Femur (tissue), 1 donor: ENCODE measurements around the gene ING1.
"Not testable (repeated sequence)": the region's sequence is repeated elsewhere in the genome, so short reads cannot be mapped to it uniquely, and the experiment has no call there.

Experiments
- DNase-seq: peaks from one replicate; pipeline ENCODE4 v3.0.0-alpha.2; 2017

The ING1 gene

DNA sequence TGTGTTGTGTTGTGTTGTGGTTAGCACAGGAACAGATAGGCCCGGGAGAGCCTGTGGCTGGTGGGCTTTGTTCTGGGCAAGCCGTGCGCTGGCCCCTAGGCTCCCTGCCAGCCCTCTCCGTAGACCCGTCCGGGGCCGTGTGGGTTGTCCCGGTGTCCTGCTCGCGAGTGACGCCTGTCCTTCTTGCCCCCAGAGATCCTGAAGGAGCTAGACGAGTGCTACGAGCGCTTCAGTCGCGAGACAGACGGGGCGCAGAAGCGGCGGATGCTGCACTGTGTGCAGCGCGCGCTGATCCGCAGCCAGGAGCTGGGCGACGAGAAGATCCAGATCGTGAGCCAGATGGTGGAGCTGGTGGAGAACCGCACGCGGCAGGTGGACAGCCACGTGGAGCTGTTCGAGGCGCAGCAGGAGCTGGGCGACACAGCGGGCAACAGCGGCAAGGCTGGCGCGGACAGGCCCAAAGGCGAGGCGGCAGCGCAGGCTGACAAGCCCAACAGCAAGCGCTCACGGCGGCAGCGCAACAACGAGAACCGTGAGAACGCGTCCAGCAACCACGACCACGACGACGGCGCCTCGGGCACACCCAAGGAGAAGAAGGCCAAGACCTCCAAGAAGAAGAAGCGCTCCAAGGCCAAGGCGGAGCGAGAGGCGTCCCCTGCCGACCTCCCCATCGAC lies 5.7 kb downstream of the ING1 start:
- DNase-seq, result no peak

DNA sequence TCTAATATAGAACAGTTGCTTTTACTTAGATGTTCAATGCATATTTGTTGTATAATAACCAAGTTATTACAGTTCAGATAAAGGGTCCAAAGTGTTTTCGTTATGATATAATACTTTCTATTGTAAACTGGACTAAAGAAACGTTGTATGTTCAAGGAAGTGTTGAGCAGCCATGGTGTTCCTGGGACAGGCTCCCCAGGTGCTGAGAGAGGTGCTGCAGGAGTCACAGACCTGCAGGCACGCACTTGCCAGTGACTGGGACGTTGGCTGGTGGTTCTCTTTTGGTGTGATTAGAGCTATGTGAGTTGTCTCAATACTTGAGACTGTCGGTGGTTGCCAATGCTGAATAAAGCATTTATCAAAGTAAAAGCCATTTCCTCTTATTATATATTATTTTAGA lies 9.5 kb downstream of the ING1 start:
- DNase-seq, result no peak

DNA sequence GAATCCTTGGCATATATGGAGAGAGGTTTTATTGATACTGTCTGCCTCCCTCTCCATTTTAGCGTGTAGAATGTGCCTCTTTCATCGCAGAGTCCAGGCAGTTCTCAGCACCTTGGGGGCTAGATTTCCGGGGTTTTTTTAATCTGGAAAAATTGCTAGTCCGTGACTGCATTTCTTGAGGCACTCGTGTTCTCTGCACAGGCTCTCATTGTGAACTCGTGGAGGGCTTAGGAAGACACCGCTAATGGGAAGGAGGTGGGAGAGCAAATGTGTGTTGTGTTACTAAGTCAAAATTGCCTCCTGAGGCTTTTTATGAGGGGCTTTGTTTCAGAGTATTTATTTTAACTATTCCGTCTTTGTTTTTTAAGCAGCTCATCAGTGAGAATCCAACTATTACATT lies 10.1 kb downstream of the ING1 start:
- DNase-seq, result no peak

DNA sequence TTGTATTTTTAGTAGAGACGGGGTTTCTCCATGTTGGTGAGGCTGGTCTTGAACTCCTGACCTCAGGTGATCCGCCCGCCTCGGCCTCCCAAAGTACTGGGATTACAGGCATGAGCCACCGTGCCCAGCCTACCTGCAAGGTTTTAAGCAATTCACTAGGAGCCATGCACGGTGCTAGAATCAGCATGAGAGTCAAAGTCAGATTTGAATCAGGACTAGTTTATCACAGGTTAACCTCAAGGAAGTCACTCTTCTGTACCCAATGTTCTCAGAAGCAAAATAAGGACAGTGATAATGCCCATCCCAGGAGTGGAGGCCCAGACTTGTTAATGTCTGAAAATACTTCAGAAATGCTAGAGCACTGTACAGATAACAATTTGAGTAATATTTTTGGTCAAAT lies 12.7 kb downstream of the ING1 start:
- DNase-seq, result not testable (repeated sequence)

DNA sequence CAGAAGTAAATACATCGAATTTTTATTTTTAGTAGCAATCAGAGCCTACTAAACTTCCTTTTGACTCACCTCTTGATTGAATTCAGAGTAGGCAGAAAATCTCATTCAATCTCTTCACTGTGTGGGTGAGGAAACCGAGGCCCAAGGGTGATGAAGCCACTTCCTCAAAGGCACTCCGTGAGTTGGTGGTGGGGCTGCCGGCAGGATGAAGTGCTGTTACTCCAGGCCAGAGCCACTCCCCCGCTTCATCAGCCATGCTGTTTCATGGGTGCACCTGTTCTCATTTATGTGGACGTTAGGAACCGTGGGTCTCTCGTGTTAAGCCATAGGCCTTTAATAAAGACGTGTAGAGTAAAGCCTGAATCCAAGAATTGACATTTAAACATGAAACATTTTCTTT lies 13.2 kb downstream of the ING1 start:
- no peak for DNase-seq

DNA sequence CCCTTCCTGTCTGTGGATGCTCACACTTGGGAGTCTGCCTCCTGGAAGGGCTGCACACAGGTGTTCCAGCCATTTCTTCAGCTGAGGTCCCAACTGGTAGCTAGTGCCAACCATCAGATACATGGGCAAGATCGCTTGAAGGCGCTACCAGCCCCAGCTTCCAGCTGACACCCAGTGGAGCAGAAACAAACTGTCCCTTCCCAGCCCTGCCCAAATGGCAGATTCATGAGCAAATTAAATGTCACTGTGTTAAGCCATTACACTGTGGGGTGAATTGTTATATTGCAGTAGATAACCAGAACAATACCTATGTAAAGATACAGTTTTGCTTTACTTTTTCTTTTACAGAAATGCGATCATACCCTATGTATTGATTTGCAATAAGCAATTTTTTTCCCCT lies 17.6 kb downstream of the ING1 start:
- DNase-seq, result no peak

DNA sequence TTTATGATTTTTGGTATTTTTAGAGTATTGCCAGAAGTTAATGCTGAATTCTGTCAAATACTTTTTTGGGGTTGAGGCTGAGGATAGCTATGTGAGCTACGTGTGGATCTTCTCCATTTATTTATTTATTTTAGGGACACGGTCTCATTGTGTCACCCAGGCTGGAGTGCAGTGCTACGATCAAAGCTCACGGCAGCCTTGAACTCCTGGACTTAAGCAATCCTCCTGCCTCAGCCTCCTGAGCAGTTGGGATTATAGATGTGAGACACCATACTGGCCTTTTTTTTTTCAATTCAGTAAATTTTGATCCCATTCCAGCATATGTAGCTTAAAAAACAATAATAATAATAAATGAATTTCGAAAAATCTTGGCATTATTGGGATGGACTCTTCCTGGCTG lies 21.1 kb downstream of the ING1 start:
- no peak for DNase-seq

DNA sequence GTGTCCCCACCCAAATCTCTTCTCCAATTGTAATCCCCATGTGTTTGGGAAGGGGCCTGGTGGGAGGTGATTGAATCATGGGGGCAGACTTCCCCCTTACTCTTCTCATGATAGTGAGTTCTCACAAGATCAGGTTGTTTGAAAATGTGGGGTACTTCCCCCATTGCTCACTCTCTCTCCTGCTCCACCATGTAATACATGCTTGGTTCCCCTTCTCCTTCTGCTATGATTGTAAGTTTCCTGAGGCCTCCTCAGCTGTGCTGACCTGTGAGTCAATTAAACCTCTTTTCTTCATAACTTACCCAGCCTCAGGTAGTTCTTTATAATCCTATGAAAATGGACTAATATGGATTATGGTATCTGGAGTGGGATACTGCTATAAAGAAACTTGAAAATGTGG lies 24.1 kb downstream of the ING1 start:
- DNase-seq, result no peak

DNA sequence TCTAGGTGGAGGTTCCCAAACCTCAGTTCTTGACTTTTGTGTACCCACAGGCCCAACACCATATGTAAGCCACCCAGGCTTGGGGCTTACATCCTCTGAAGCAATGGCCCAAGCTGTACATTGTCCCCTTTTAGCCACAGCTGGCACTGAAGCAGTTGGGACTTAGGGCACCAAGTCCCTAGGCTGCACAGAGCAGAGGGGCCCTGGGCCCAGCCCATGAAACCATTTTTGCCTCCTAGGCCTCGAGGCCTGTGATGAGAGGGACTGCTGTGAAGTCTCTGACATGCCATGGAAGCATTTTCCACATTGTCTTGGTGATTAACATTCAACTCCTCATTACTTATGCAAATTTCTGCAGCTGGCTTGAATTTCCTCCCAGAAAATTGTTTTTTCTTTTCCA lies 30.2 kb downstream of the ING1 start:
- no peak for DNase-seq

DNA sequence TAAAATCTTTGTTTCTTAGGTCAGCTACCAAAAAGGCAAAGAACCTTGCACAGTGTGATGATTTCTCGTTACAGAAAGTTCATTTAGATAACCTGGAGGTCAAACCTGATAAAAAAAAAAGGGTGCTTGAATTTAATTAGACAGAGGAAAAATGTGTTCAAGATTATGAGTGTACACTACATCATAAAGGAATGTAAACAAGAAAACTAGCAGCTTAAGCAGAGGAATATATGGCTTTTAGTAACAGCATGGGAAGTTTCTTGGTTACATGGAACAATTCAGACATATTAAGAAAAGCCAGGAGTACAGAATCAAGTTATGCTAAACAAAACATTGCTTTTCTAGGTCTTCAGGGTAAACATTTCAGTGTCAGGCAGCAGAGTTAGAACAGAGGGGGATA lies 32.9 kb downstream of the ING1 start:
- no peak for DNase-seq

DNA sequence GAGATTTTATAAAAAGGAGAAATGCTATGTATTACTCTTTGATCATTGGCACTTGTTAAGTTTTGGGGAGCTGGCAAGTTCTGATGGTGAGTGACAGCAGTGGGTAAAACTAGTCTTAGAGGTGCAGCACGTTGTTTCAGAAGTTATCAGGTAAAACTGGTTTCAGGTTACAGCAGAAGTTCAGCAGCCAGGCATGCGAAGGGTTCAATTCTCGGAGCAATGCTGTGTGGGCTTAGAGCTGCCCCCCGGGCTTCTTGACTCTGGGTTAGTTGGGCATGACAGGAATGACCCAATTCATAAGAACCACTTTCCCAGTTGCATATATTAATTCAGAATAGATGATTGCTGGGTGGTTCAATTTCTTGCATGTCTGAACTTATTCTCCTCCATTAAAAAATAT lies 34.8 kb downstream of the ING1 start:
- DNase-seq, result no peak

DNA sequence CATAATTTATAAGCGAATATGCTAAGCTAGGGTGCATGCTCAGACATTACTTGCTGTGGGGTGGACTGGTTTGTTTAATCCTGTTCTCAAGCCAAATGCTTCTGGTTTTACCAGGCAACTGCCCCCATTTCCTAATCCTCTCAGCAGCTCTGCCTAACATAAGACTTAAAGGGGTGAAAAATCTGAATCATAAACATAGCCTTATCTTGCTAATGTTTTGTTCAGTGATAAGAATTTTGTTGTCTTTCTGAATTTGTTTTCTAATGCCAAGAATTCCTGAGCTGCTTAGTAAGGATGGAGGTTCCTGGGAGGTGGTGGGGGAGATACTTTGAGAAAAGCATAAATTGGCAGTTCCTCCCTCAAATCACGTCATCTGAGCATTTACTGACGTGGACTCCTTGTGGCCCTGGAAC lies 42.7 kb downstream of the ING1 start:
- DNase-seq, result no peak

DNA sequence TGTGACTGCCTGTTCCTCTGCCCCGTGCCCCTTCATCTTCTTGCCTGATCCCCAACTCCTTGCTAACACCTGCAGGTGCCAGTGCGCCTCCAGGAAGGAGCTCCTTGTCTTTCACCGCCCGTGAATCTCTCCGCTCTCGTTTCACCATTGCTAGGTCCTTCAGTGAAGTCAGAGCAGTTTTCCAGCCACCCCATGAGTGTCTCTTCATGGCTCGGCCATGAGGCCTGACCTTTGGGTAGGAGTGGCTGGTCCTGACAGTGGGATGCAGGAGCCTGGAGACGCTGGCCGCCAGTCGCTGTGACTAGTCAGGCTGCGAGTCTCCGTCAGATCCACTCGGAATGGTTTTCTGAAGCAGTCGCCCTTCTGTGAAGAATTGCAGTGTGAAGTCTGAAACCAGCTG lies 43.8 kb downstream of the ING1 start:
- DNase-seq, result no peak

DNA sequence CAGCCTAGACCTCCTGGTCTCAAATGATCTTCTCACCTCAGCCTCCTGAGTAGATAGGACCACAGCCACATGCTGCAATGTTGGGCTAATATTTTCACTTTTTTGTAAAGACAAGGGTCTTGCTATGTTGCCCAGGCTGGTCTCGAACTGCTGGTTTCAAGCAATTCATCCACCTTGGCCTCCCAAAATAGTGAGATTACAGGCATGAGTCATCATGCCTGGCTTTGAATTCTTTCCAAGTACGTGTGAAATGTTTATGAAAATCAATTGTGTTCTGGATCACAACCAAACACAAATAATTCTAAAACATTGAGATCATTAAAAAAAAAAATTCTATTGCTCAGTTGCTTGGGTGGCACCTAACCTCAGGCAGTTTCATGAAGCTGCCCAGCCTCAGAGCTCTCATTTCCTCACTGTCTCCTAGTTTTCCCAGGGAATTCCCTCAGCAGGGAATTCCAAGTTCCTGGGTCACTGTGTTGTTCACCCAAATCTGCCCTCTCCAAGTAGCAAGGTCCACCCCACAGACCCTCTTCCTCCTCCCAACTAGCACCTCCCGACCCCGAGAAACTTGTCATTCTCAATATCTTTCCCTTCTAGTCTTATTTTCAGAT lies 44.8 kb downstream of the ING1 start:
- DNase-seq, result no peak

DNA sequence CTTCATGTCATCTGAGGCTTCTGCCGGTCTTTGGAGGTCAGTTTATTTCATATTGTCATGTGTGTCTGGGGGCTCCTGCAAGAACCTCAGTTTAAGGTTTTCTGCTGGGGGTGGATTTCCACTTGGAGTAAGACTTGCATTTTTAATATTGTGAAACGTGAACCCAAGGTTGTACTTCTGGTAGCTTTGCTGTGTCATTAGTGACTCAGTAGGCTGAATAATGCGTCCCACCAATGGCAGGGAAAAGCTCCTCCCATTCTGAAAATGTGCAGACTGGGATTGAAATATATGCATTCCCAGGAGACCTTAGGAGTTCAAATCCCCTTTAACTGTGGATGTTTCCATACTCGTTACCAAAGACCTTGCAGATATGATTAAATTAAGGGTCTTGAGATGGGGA lies 46.2 kb downstream of the ING1 start:
- DNase-seq, result no peak

DNA sequence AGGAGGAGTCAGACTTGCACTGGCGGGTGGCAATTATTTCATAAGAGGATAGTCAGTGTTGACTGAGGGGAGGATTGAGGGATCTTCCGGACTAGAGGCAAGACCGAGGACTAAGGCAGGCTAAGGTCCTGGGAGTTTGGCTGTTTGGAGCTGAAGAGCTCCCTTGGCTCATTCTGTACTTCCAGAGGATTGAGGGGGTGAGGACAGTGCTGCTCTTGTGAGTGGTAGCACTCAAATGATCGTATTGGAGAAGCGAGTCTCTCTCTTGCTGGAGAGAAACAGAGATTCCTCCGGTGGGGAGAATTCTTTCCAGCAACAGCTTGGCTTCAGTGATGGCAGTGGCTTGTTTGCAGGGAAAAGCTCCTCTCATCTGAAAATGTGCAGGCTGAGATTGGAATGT lies 47.1 kb downstream of the ING1 start:
- DNase-seq, result no peak

DNA sequence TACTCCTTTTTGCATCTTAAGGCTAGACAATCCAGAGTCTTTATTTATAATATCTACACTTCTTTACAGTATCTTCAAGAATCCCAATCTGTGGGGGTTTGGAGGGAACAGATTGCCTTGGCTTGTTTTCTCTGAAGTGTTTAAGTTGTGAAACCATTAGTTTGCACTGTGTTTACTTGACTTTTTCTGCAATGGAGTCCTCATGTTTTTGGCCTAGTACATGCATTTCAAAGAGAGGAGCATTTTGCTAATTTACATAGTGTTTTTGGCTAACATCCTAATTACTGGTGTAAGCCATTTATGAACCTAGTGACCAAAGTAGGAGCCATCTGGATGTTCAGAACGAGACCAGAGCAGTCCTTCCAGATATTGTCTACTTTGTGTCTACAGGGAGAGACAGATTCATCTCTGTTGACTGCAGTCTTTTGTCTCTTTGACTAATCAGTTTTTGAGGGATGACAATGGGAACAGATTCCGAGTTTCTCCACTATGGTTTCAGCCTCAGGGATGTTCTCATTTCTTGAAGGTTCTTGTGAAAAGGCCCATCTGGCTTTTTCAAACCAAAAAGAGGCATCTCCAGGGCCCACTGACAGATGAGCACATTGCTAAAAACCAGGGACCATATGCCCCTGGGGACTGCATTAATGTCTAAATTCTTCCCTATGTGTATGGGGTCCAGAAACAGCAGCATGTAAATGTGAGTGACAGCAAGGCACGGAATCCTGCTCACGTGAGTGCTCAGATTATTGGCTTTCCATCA lies 53.4 kb downstream of the ING1 start:
- DNase-seq, result no peak

DNA sequence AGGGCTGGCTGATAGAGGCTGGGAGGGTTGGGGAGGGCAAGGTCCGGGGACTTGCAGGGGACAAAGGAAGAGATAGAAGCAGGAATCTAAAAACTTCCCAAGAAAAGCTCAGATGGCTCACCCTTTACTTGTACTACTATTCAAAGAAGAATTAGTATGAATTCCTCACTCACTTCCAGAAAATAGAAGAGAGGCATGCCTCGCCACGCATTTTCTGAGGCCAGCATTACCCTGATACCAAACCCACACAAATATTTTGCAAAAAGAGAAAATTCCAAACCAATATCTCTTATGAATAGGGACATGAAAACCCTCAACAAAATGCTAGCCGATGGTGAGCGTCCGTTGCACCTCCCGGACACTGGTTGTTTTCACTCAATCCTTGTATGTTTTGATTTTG lies 54.0 kb downstream of the ING1 start:
- no peak for DNase-seq

DNA sequence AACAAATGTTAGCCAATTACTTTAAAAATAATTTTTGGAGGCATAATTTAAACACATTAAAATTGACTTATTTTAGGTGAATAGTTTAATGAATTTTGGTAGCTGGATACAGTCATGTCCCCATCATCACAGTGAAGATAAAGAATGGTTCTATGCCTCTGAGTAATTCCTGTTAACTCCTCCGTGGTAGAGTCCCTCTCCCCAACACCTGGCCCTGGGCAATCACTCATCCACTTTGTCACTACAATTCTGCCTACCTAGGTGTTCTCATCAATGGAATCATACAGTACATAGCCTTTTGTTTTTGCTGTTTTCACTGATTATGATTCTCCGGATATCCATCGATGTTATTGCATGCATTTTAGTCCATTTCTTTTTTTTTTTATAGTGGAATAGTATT lies 55.6 kb downstream of the ING1 start:
- DNase-seq, result no peak

DNA sequence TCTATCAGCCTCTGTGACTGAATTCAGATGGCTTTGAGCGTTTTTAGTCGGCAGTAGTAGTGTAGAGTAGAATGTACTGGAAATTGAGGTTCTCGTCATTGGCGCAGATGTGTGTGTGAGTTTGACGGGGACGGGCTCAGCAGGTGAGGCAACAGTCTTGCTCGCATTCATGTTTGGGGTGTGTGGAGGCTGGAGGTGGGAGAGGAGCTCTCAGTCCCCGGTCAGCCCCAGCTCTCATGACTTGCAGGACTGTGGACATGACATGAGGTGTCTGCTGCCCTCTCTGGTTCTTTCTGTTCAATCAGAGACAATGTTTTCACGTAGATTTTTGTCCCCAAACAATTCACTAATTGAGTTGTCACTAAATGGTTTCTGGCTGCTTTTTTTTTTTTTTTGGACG lies 57.2 kb downstream of the ING1 start:
- no peak for DNase-seq

DNA sequence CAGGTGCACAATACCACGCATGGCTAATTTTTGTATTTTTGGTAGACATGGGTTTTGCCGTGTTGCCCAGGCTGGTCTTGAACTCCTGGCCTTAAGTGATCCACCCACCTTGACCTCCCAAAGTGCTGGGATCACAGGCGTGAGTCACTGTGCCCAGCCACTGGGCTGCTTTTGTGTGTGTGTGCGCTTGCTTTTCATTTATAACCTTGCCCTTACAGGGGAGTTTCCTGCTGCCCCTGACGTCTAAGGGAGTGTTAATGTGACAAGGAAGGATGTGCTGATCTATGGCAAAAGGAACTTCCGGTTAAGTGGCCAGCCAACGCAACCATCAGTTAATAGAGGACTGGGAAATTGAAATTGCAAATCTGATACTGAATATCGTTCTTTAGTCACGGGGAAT lies 57.7 kb downstream of the ING1 start:
- no peak for DNase-seq

DNA sequence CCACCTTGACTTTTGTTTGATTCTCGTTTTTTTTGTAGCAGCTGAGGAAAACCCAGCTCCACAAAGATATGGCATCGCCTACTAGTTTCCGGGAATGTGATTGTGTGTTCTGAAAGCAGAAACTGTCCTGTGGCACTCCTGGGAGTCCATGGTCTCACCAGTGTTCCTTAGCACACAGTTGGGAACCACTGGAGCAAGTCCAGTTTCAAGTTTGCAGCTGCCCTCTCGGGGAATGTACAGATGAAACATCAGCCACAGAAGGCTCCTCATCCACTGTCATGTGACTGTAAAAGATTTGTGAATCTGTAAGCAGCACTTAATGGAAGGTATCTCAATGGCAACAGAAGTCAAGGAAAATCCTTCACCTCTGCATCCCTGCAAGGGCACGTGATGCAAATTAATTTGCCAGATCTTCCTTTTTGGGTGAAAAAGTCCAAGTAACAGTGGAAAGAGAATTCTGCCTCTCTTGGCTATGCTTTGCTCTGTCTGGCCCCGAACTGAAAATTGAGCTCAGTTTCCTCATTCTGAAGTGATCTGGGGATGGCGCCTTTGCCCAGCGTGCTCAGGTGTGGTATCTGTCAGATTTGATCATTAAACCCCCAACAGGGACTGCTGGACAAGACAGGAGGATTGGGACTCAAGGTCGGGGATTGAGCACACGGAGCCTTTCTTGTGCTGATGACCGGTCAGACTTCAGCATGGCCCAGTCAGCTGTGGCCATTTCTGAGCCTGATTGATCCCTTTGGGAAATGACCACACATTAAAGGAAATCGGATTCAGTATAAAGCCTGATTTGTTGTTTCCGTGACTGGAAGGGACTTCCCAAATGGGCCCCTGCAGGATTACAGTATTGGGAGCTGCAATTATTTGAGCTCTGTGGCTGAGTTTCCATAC lies 58.8 kb downstream of the ING1 start:
- no peak for DNase-seq
